ENCODE data around the gene PGBD5.

The PGBD5 gene

GRCh38 chr1:230321741-230322420 lies 104.3 kb downstream of the PGBD5 start:
- no peak for TF ChIP-seq CTCF (IDR thresholded peaks at IDR 0.05)
- Histone ChIP-seq H3K4me3 (no peak overlapping the region), H3K27ac (no peak overlapping the region)
- DNase-seq (ENCODE audit: low spot score) = no peak

GRCh38 chr1:230321341-230321740 lies 104.8 kb downstream of the PGBD5 start:
- no peak overlapping the region for H3K4me3 ChIP-seq
- no peak overlapping the region for H3K27ac ChIP-seq
- TF ChIP-seq CTCF (IDR thresholded peaks at IDR 0.05) = no peak
- no peak for DNase-seq (ENCODE audit: low spot score)

GRCh38 chr1:230320804-230321203 lies 105.3 kb downstream of the PGBD5 start:
- H3K27ac ChIP-seq = no peak overlapping the region
- no peak for DNase-seq (ENCODE audit: low spot score)

GRCh38 chr1:230319014-230319747 lies 107.0 kb downstream of the PGBD5 start:
- DNase-seq (ENCODE audit: low spot score) = no peak
- Histone ChIP-seq H3K27ac (no peak overlapping the region), H3K4me3 (no peak overlapping the region)
- TF ChIP-seq CTCF (IDR thresholded peaks at IDR 0.05) = no peak

More at GRCh38 chr1:230320804-230321203, 105.3 kb downstream of the PGBD5 start:
- H3K4me3 ChIP-seq = no peak overlapping the region
- TF ChIP-seq CTCF (IDR thresholded peaks at IDR 0.05) = no peak

GRCh38 chr1:230317823-230318819 lies 108.0 kb downstream of the PGBD5 start:
- H3K4me3 ChIP-seq = no peak overlapping the region
- TF ChIP-seq CTCF (IDR thresholded peaks at IDR 0.05) = no peak
- no peak for DNase-seq (ENCODE audit: low spot score)
- H3K27ac ChIP-seq = no peak overlapping the region

- no peak for DNase-seq (ENCODE audit: low spot score)
These were observed 109.0 kb downstream of the PGBD5 start for GRCh38 chr1:230316864-230317745.

More at GRCh38 chr1:230316864-230317745, 109.0 kb downstream of the PGBD5 start:
- TF ChIP-seq CTCF (IDR thresholded peaks at IDR 0.05) = no peak
- H3K4me3 ChIP-seq = no peak overlapping the region
- H3K27ac ChIP-seq = no peak overlapping the region

Measured in coronary artery (tissue), 2 donors.